Gastroesophageal sphincter (tissue), 4 donors: ENCODE results near the gene ZEB2. TPM values are rescaled to one million over a fixed set of nuclear protein-coding genes. Genes with fewer than 3 reads are reported as not detected.

Experiments used
- ATAC-seq: fragments of 150-250 bp; one replicate; pipeline ENCODE4 v1.9.1; 2016; ENCODE audit warnings: mild to moderate bottlenecking, moderate library complexity
- H3K27ac ChIP-seq, 4 donors: fragments of 200-600 bp; sonication (generic) in 3 of 4; 1 replicate in 3 of 4; 2 replicates in 1 of 4; pipeline ENCODE4 v1.5.1; 2016 to 2019
- H3K27me3 ChIP-seq: fragments of 200-600 bp; sonication (generic); one replicate; pipeline ENCODE4 v1.5.1; 2019
- H3K36me3 ChIP-seq, 2 donors: fragments of 200-600 bp; sonication (generic); one replicate each; pipeline ENCODE4 v1.5.1; 2019; ENCODE audit warnings: control low read depth in 1 of 2
- H3K4me1 ChIP-seq, 3 donors: fragments of 200-600 bp; sonication (generic); 1 replicate in 2 of 3; 2 replicates in 1 of 3; pipeline ENCODE4 v1.5.1; 2016 to 2019; ENCODE audit warnings: control low read depth in 2 of 3
- H3K4me3 ChIP-seq, 2 donors: fragments of 200-600 bp; sonication (generic); one replicate each; pipeline ENCODE4 v1.5.1; 2019; ENCODE audit warnings: mild to moderate bottlenecking in 1 of 2, moderate library complexity in 1 of 2
- H3K9me3 ChIP-seq, 3 donors: fragments of 200-600 bp; sonication (generic); one replicate each; pipeline ENCODE4 v1.5.1; 2017 to 2019; ENCODE audit warnings: control low read depth in 2 of 3
- CTCF ChIP-seq, 4 experiments: fragments of 200-600 bp in 2 of 4; fragments of 450-650 bp in 2 of 4; sonication (generic) in 1 of 4; IDR thresholded peaks; one replicate each; pipeline ENCODE4 v1.5.1; 2017 to 2019; ENCODE audit warnings: antibody characterized with exemption in 4 of 4, mild to moderate bottlenecking in 2 of 4, moderate library complexity in 2 of 4
- EP300 ChIP-seq: sonication (generic); formaldehyde crosslinking; IDR thresholded peaks from one replicate; pipeline ENCODE4 v1.6.1; 2017; ENCODE audit warnings: antibody characterized with exemption, mild to moderate bottlenecking
- POLR2A ChIP-seq, 2 donors: fragments of 450-650 bp; IDR thresholded peaks; one replicate each; pipeline ENCODE4 v1.6.1; 2017; ENCODE audit warnings: antibody characterized with exemption in 2 of 2, mild to moderate bottlenecking in 2 of 2, moderate library complexity in 1 of 2
- POLR2AphosphoS5 ChIP-seq: sonication (generic); formaldehyde crosslinking; IDR thresholded peaks from one replicate; pipeline ENCODE4 v1.6.1; 2017; ENCODE audit warnings: antibody characterized with exemption
- WGBS, 2 donors: methylation state at CpG; one replicate each; pipeline ENCODE4 v1.1.5; 2018; ENCODE audit warnings: low coverage in 1 of 2; 5-methylcytosine and 5-hydroxymethylcytosine counted together
- total RNA-seq, 4 donors: library from RNA; depleted of rRNA; stranded (reverse); fragments of >200 nt; gene quantifications; one replicate each; pipeline ENCODE4 v1.1.0, GENCODE V29; 2016

The ZEB2 gene
- total RNA-seq, 4 donors from 2014 or later = 42.3 to 95.7 (median 53.8) TPM

- H3K27me3 ChIP-seq = no peaks in the 10 kb centered on the region
- peaks cover 0 to 2% (median 0%) of the 10 kb centered on the region in 3 donors for H3K4me1 ChIP-seq
- H3K36me3 ChIP-seq = no peaks in the 10 kb centered on the region
- peak; percentile 91 for ATAC-seq
- peak overlapping the region in 3 of 4 donors; percentile 25 to 53 (median 44) for H3K27ac ChIP-seq
- WGBS, 2 donors = 70% methylated on average over 5 of the region's 5 CpGs; no CpG with 5 or more reads in 1 of the 2 donors
- TF ChIP-seq POLR2A (IDR thresholded peaks at IDR 0.05) (no peak), POLR2AphosphoS5 (peak; percentile 70), CTCF (IDR thresholded peaks at IDR 0.05) (no peak), EP300 (no peak)
- no peaks in the 10 kb centered on the region for H3K9me3 ChIP-seq
- no peak overlapping the region for H3K4me3 ChIP-seq
Observed at GRCh38 chr2:144414324-144414845, 105.5 kb downstream of the ZEB2 start.

- 76 to 80% methylated on average over 1 to 2 of the region's 2 CpGs for WGBS, 2 donors
- H3K9me3 ChIP-seq = no peaks in the 10 kb centered on the region
- H3K4me1 ChIP-seq = peaks cover 0 to 2% (median 0%) of the 10 kb centered on the region in 3 donors
- no peak overlapping the region for H3K4me3 ChIP-seq
- H3K27ac ChIP-seq = peak overlapping the region in 2 of 4 donors; percentile 2 to 21
- no peak for TF ChIP-seq EP300
- TF ChIP-seq POLR2A (IDR thresholded peaks at IDR 0.05) = no peak
- TF ChIP-seq POLR2AphosphoS5 = peak; percentile 11
- TF ChIP-seq CTCF (IDR thresholded peaks at IDR 0.05) = no peak
- H3K36me3 ChIP-seq = no peaks in the 10 kb centered on the region
- H3K27me3 ChIP-seq = no peaks in the 10 kb centered on the region
- ATAC-seq = peak; percentile 58
Observed at GRCh38 chr2:144412709-144413108, 107.2 kb downstream of the ZEB2 start.

GRCh38 chr2:144411473-144411872, 108.4 kb downstream of the ZEB2 start:
- no peaks in the 10 kb centered on the region for H3K9me3 ChIP-seq
- TF ChIP-seq CTCF (IDR thresholded peaks at IDR 0.05) (no peak), POLR2AphosphoS5 (no peak), EP300 (no peak), POLR2A (IDR thresholded peaks at IDR 0.05) (no peak)
- H3K27ac ChIP-seq = no peak overlapping the region
- no peaks in the 10 kb centered on the region for H3K36me3 ChIP-seq
- no peaks in the 10 kb centered on the region for H3K27me3 ChIP-seq
- H3K4me1 ChIP-seq = peaks cover 0 to 2% (median 0%) of the 10 kb centered on the region in 3 donors
- 77 to 84% methylated on average over 6 to 7 of the region's 7 CpGs for WGBS, 2 donors
- no peak overlapping the region for H3K4me3 ChIP-seq
- no peak for ATAC-seq

- H3K36me3 ChIP-seq = no peaks in the 10 kb centered on the region
- H3K9me3 ChIP-seq = no peaks in the 10 kb centered on the region
- no peak overlapping the region for H3K27ac ChIP-seq
- H3K4me3 ChIP-seq = no peak overlapping the region
- ATAC-seq = no peak
- TF ChIP-seq CTCF (IDR thresholded peaks at IDR 0.05) (no peak), POLR2AphosphoS5 (no peak), EP300 (no peak), POLR2A (IDR thresholded peaks at IDR 0.05) (no peak)
- H3K27me3 ChIP-seq = no peaks in the 10 kb centered on the region
- peaks cover 0 to 3% (median 1%) of the 10 kb centered on the region in 3 donors for H3K4me1 ChIP-seq
Observed at GRCh38 chr2:144409241-144409640, 110.7 kb downstream of the ZEB2 start.

GRCh38 chr2:144407262-144407661, 112.7 kb downstream of the ZEB2 start:
- Histone ChIP-seq H3K4me3 (no peak overlapping the region), H3K9me3 (no peaks in the 10 kb centered on the region), H3K27ac (no peak overlapping the region), H3K4me1 (peaks cover 0 to 7% (median 6%) of the 10 kb centered on the region in 3 donors), H3K36me3 (no peaks in the 10 kb centered on the region), H3K27me3 (no peaks in the 10 kb centered on the region)
- no peak for ATAC-seq
- no peak for TF ChIP-seq EP300
